Heart left ventricle (tissue), 16 donors: ENCODE data around the gene MYL4. TPM values are rescaled to one million over a fixed set of nuclear protein-coding genes. Genes with fewer than 3 reads are reported as not detected.
"Not testable (repeated sequence)": the region's sequence is repeated elsewhere in the genome, so short reads cannot be mapped to it uniquely, and the experiment has no call there.

ENCODE experiments used
- ATAC-seq, 4 donors: fragments of 200-7000 bp; cut with Tn5 transposase; one replicate each; pipeline ENCODE4 v1.9.1; 2020 to 2022; ENCODE audit warnings: moderate library complexity in 4 of 4, mild to moderate bottlenecking in 3 of 4, moderate number of reproducible peaks in 1 of 4
- DNase-seq, 5 donors: peaks; one replicate each; pipeline ENCODE4 v3.0.0-alpha.2; 2020
- H3K27ac ChIP-seq, 12 donors: fragments of 200-600 bp; sonication (generic) in 4 of 12; one replicate each; pipeline versions ENCODE4 v1.5.0 to v1.8.0; 2016 to 2022; ENCODE audit warnings: mild to moderate bottlenecking in 2 of 12
- H3K27me3 ChIP-seq, 9 donors: fragments of 200-600 bp; sonication (generic) in 2 of 9; one replicate each; pipeline versions ENCODE4 v1.5.1 to v1.8.0; 2016 to 2022; ENCODE audit warnings: mild to moderate bottlenecking in 3 of 9
- H3K36me3 ChIP-seq, 9 donors: fragments of 200-600 bp; sonication (generic) in 2 of 9; one replicate each; pipeline versions ENCODE4 v1.5.0 to v1.8.0; 2018 to 2022; ENCODE audit warnings: mild to moderate bottlenecking in 2 of 9
- H3K4me1 ChIP-seq, 12 donors: fragments of 200-600 bp; sonication (generic) in 4 of 12; one replicate each; pipeline versions ENCODE4 v1.5.0 to v1.8.0; 2016 to 2022; ENCODE audit warnings: mild to moderate bottlenecking in 3 of 12
- H3K4me3 ChIP-seq, 12 donors: fragments of 200-600 bp; sonication (generic) in 4 of 12; one replicate each; pipeline versions ENCODE4 v1.5.0 to v1.8.0; 2017 to 2022; ENCODE audit warnings: mild to moderate bottlenecking in 9 of 12, moderate library complexity in 4 of 12
- H3K9me3 ChIP-seq, 12 donors: fragments of 200-600 bp; sonication (generic) in 4 of 12; one replicate each; pipeline versions ENCODE4 v1.5.0 to v1.8.0; 2016 to 2022; ENCODE audit warnings: mild to moderate bottlenecking in 1 of 12
- POLR2A ChIP-seq, 2 donors: fragments of 450-650 bp; IDR thresholded peaks; one replicate each; pipeline ENCODE4 v1.6.1; 2017; ENCODE audit warnings: antibody characterized with exemption in 2 of 2, mild to moderate bottlenecking in 2 of 2, moderate library complexity in 2 of 2
- WGBS, 4 donors: extraction: QIAGEN DNeasy Blood & Tissue Kit in 2 of 4; methylation state at CpG; one replicate each; pipeline versions ENCODE4 v1.1.5 to v1.1.7; 2013 to 2018; 5-methylcytosine and 5-hydroxymethylcytosine counted together
- intact Hi-C, 10 donors: fragments of 100-400 bp; cut with DNase I; formaldehyde crosslinking; loops; one replicate each; pipeline versions ENCODE4 v1.11.1 to v1.14.2; 2022
- polyA plus RNA-seq, 2 donors: library from polyadenylated mRNA; stranded (reverse); fragments of 200-250 nt; gene quantifications; one replicate each; pipeline ENCODE4 v1.2.3, GENCODE V29; 2013
- total RNA-seq, 9 donors: library from RNA; depleted of rRNA in 2 of 9; stranded (reverse); fragments of >200 nt in 2 of 9; fragmentation: NEBNext Ultra II Directional in 3 of 9; extraction: Animal tissue kit (Norgen Biotek cat#: 25700) in 3 of 9; gene quantifications; one replicate each; pipeline versions ENCODE4 v1.1.0 to v1.2.4, GENCODE V29; 2016 to 2023
- TF ChIP-seq, protein P1 (sequence below), 12 donors: fragments of 200-600 bp; sonication (generic) in 4 of 12; IDR thresholded peaks; one replicate each; pipeline versions ENCODE4 v1.5.0 to v1.8.0; 2018 to 2022; ENCODE audit warnings: antibody characterized with exemption in 12 of 12, mild to moderate bottlenecking in 5 of 12
- donor health status: ischemic (EF 13 %, LVEDD 7.1; RV severe dilation, severe dysfunction).
- donor health status: healthy with polysubstance abuse.
- donor health status: DM: no; HTN: yes; CAD: no.
- donor health status: DM: no; HTN: no; CAD: no.
- donor health status: ischemic (EF 25% LVEDD 6.9; RV normal size, moderate dysfunction).
- donor health status: ischemic (EF 25% LVEDD 5.7; RV mildly dilated, moderate dysfunction).
- donor health status: healthy.
- donor health status: DM: yes; HTN: yes; CAD: no.
- donor health status: ischemic (EF 35%, LVEDD 5.7; RV mildly dilated, moderate dysfunction).
- donor health status: nonischemic (EF 11% LVEDD 7.7; RV severe dilation, severe dysfunction).
- donor health status: DM: yes; HTN: yes; CAD: no.
- donor health status: PGD.
- donor health status: ischemic (EF 29% LVEDD 5.4; RV normal size, mild dysfunction).
- donor health status: nonischemic (EF 23%, LVEDD 6.1; RV moderate dilation, normal function).

MYL4 gene
- total and polyA plus RNA-seq, 11 donors: 24.9 to 750 (median 69.0) TPM

DNA sequence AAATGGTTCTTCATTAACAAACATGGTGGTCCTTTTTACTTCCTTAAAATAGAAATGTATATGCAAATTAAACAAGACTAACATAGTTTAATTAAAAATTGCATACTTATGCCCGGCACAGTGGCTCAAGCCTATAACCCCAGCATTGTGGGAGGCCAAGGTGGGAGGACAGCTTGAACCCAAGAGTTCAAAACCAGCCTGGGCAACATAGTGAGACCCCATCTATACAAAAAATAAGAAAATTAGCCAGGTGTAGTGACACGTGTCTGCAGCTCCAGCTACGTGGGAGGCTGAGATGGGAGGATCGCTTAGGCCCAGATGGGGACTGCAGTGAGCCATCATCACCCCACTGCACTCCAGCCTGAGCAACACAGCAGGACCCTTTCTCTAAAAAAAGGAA is 38.4 kb upstream of the MYL4 start:
- intact Hi-C loops: no loop called here
- DNase-seq (no peak), ATAC-seq (no peak)
- Histone ChIP-seq H3K27ac (no peak overlapping the region), H3K4me3 (no peak overlapping the region), H3K9me3 (no peaks in the 10 kb centered on the region), H3K4me1 (peaks cover 0 to 37% (median 9%) of the 10 kb centered on the region in 12 donors), H3K36me3 (peaks cover 0 to 89% (median 75%) of the 10 kb centered on the region in 9 donors), H3K27me3 (no peaks in the 10 kb centered on the region)
- WGBS, 4 donors: 89 to 97% (median 92%) methylated on average over 4 of the region's 4 CpGs
- TF ChIP-seq, protein P1, sequence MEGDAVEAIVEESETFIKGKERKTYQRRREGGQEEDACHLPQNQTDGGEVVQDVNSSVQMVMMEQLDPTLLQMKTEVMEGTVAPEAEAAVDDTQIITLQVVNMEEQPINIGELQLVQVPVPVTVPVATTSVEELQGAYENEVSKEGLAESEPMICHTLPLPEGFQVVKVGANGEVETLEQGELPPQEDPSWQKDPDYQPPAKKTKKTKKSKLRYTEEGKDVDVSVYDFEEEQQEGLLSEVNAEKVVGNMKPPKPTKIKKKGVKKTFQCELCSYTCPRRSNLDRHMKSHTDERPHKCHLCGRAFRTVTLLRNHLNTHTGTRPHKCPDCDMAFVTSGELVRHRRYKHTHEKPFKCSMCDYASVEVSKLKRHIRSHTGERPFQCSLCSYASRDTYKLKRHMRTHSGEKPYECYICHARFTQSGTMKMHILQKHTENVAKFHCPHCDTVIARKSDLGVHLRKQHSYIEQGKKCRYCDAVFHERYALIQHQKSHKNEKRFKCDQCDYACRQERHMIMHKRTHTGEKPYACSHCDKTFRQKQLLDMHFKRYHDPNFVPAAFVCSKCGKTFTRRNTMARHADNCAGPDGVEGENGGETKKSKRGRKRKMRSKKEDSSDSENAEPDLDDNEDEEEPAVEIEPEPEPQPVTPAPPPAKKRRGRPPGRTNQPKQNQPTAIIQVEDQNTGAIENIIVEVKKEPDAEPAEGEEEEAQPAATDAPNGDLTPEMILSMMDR (IDR thresholded peaks at IDR 0.05): no peak

DNA sequence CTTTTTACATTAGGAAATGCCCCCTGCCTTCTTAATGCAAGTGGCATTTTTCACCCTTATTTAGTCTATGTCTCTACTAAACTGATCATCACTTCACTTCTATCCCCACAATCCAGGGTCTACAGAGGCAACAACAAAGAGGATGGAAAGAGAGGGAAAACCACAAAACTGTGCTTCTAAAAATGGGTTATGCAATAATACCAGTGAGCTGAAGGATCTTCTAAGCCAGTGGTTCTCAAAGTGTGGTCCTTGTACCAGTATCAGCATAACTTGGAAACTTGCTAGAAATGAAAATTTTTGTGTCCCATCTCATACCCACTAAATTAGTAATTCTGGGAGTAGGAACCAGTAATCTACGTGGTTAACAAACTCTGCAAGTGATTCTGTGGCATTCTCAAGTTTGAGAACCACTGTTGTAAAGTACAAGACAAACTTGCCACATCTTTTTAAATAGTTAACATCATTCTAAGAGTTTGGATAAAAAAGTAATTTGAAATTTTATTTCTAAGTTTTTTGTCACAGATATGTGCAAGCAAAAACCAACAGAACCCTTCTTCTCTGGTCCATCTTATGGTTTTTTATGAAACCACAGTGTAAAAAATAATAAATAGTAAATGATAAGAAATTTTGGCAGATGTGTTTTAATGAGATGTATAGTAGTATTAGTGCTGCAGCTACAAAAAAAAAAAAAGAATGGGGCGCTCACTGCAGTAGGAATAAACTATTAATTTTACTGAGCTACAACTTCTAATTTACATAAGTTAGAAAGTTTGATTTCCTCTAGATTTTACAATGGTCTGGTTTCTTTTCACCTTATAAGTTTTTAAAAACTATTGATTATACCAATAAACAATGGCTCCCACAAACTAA is 36.2 kb upstream of the MYL4 start:
- H3K4me3 ChIP-seq: no peak overlapping the region
- peaks cover 0 to 54% (median 17%) of the 10 kb centered on the region in 12 donors for H3K4me1 ChIP-seq
- TF ChIP-seq, protein P1 (IDR thresholded peaks at IDR 0.05): no peak
- no peak for TF ChIP-seq POLR2A (IDR thresholded peaks at IDR 0.05)
- intact Hi-C loops: no loop called here
- no peak for DNase-seq
- no peak for ATAC-seq
- no peaks in the 10 kb centered on the region for H3K9me3 ChIP-seq
- no peaks in the 10 kb centered on the region for H3K27me3 ChIP-seq
- peaks cover 0 to 83% (median 68%) of the 10 kb centered on the region in 9 donors for H3K36me3 ChIP-seq
- no peak overlapping the region for H3K27ac ChIP-seq
- WGBS, 4 donors: 93 to 94% (median 94%) methylated on average over 2 of the region's 2 CpGs

DNA sequence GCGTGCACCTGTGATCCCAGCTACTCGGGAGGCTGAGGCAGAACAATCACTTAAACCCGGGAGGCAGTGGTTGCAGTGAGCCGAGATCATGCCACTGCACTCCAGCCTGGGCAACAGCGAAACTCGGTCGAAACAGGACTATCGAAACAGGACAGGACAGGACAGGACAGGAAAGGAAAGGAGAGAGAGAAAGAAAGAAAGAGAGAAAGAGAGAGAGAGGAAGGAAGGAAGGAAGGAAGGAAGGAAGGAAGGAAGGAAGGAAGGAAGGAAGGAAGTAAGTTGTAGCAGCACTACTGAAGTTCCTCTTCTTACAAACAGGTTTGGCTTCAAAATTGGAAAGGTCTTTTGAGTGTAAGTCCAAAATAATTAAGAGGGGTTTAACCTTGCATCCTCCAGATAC is 34.3 kb upstream of the MYL4 start:
- H3K4me1 ChIP-seq: peaks cover 0 to 73% (median 30%) of the 10 kb centered on the region in 12 donors
- H3K9me3 ChIP-seq, H3K27ac ChIP-seq, ATAC-seq, DNase-seq, H3K27me3 ChIP-seq, H3K4me3 ChIP-seq, intact Hi-C loops: not testable (repeated sequence)
- H3K36me3 ChIP-seq: peaks cover 0 to 83% (median 68%) of the 10 kb centered on the region in 9 donors
- WGBS, 4 donors: 90 to 96% (median 92%) methylated on average over 8 of the region's 8 CpGs

DNA sequence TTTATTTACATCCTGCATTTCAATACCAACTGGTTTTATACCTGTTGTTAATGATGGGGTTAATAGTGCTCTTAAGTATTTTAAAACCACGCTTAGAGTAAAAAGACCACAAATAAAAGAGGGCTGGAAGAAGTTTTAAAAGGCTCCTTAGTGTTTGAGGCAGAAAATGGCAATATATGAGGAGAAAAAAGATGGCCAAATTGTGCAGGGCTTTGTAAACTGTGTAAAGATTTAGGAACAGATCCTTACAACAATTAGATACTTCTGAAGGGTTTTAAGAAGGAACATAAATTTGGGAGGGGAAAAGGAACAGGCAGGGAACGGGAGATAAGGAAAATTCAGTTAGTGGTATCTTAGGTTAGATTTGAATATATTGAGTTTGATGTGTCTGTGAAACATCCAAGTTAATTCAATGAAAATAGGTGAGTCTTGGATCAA is 32.7 kb upstream of the MYL4 start:
- intact Hi-C loops: no loop called here
- ATAC-seq: no peak
- Histone ChIP-seq H3K4me3 (no peak overlapping the region), H3K4me1 (peaks cover 0 to 74% (median 33%) of the 10 kb centered on the region in 12 donors), H3K27me3 (no peaks in the 10 kb centered on the region), H3K27ac (no peak overlapping the region), H3K9me3 (no peaks in the 10 kb centered on the region), H3K36me3 (peaks cover 0 to 83% (median 69%) of the 10 kb centered on the region in 9 donors)
- DNase-seq: no peak
- WGBS, 4 donors: 75 to 85% (median 80%) methylated on average over 2 of the region's 2 CpGs
- no peak for TF ChIP-seq POLR2A (IDR thresholded peaks at IDR 0.05)
- TF ChIP-seq, protein P1 (IDR thresholded peaks at IDR 0.05): no peak
